EL (cell line): Measurements from ENCODE around the gene KLF1.
"Not testable (repeated sequence)": the region's sequence is repeated elsewhere in the genome, so short reads cannot be mapped to it uniquely, and the experiment has no call there.

Experiments used
- DNase-seq: peaks from one replicate; pipeline ENCODE4 v3.0.0-alpha.2; 2016

KLF1 gene

GRCh38 chr19:12866416-12867119 is 20.4 kb downstream of the KLF1 start:
- DNase-seq: no peak

- DNase-seq: no peak
These were observed 21.1 kb downstream of the KLF1 start for GRCh38 chr19:12865746-12866415.

GRCh38 chr19:12864721-12865715 is 22.0 kb downstream of the KLF1 start:
- no peak for DNase-seq

- no peak for DNase-seq
These were observed 22.9 kb downstream of the KLF1 start for GRCh38 chr19:12864143-12864542.

- DNase-seq: no peak
These were observed 27.5 kb downstream of the KLF1 start for GRCh38 chr19:12859546-12859945.

- DNase-seq: no peak
These were observed 28.7 kb downstream of the KLF1 start for GRCh38 chr19:12858041-12858928.

GRCh38 chr19:12856653-12857052 is 30.3 kb downstream of the KLF1 start:
- no peak for DNase-seq

- peak; percentile 82 for DNase-seq
These were observed 39.6 kb downstream of the KLF1 start for GRCh38 chr19:12847159-12848139.

- not testable (repeated sequence) for DNase-seq
These were observed 40.4 kb downstream of the KLF1 start for GRCh38 chr19:12846613-12847012.

- no peak for DNase-seq
These were observed 42.8 kb downstream of the KLF1 start for GRCh38 chr19:12843999-12844732.

GRCh38 chr19:12843328-12843727 is 43.7 kb downstream of the KLF1 start:
- no peak for DNase-seq

- no peak for DNase-seq
These were observed 44.5 kb downstream of the KLF1 start for GRCh38 chr19:12842511-12842910.

- peak; percentile 19 for DNase-seq
These were observed 45.9 kb downstream of the KLF1 start for GRCh38 chr19:12841094-12841493.

GRCh38 chr19:12840091-12841079 is 46.6 kb downstream of the KLF1 start:
- DNase-seq: peak; percentile 85

- no peak for DNase-seq
These were observed 47.9 kb downstream of the KLF1 start for GRCh38 chr19:12838886-12839756.

- peak; percentile 24 for DNase-seq
These were observed 48.7 kb downstream of the KLF1 start, which contains the start of gene MAST1 for GRCh38 chr19:12838182-12838885. Gene MAST1 (plus strand): TSS chr19:12838515. CDS start chr19:12838573, 58 bp downstream.

GRCh38 chr19:12837225-12837624 is 49.8 kb downstream of the KLF1 start:
- DNase-seq: no peak
